SU-DHL-6 (cell line): ENCODE data around the gene IGFL2.

ENCODE experiments used
- H2AFZ ChIP-seq: fragments of 200-600 bp; sonication (generic); 2 replicates; pipeline ENCODE4 v1.6.1; 2014; ENCODE audit warnings: low read depth, mild to moderate bottlenecking, moderate library complexity, mixed read lengths, antibody characterized with exemption, low read length; ENCODE audit not compliant: severe bottlenecking
- H3F3A ChIP-seq: fragments of 200-600 bp; shearing (Covaris generic); 2 replicates; pipeline ENCODE4 v1.6.0; 2016; ENCODE audit warnings: antibody characterized with exemption, mild to moderate bottlenecking; ENCODE audit not compliant: insufficient read depth
- H3K27ac ChIP-seq: fragments of 200-600 bp; sonication (generic); 2 replicates; pipeline ENCODE4 v1.5.1; 2016; ENCODE audit warnings: low read depth, mild to moderate bottlenecking, low read length, moderate library complexity, mixed read lengths
- H3K27me3 ChIP-seq: fragments of 200-600 bp; sonication (generic), shearing (Covaris generic); 2 replicates; pipeline ENCODE4 v1.6.0; 2014; ENCODE audit warnings: mild to moderate bottlenecking, low read length
- H3K36me3 ChIP-seq: fragments of 200-600 bp; sonication (generic); 2 replicates; pipeline ENCODE4 v1.6.1; 2014; ENCODE audit warnings: mild to moderate bottlenecking, low read length, mixed read lengths
- H3K4me2 ChIP-seq: fragments of 300-600, 200-600 bp; shearing (Covaris generic), sonication (generic); 2 replicates; pipeline ENCODE4 v1.6.0; 2014; ENCODE audit warnings: low read length, low read depth, mild to moderate bottlenecking; ENCODE audit not compliant: poor library complexity, severe bottlenecking
- H3K4me3 ChIP-seq: fragments of 200-600 bp; sonication (generic); 2 replicates; pipeline ENCODE4 v1.5.1; 2014; ENCODE audit warnings: antibody characterized with exemption, low read length, mild to moderate bottlenecking, mixed read lengths; ENCODE audit not compliant: insufficient read depth, poor library complexity, severe bottlenecking
- H3K79me2 ChIP-seq: fragments of 200-600 bp; sonication (generic); 2 replicates; pipeline ENCODE4 v1.6.1; 2014; ENCODE audit warnings: mild to moderate bottlenecking, low read length, moderate library complexity; ENCODE audit not compliant: insufficient read depth
- H3K9ac ChIP-seq: fragments of 200-600 bp; sonication (generic); 2 replicates; pipeline ENCODE4 v1.7.0; 2014; ENCODE audit warnings: mild to moderate bottlenecking, low read length
- H3K9me2 ChIP-seq: fragments of 200-600 bp; sonication (generic); replicated peaks from 2 replicates; pipeline ENCODE4 v1.6.1; 2014; ENCODE audit warnings: low read length; ENCODE audit not compliant: insufficient read depth
- H3K9me3 ChIP-seq: fragments of 200-600 bp; sonication (generic); 2 replicates; pipeline ENCODE4 v1.6.1; 2014; ENCODE audit warnings: low read length, mixed read lengths; ENCODE audit not compliant: insufficient read depth
- H4K20me1 ChIP-seq: fragments of 200-600 bp; sonication (generic); 2 replicates; pipeline ENCODE4 v1.6.1; 2014; ENCODE audit warnings: low read depth, mild to moderate bottlenecking, antibody characterized with exemption, low read length, moderate library complexity, mixed read lengths
- EZH2phosphoT487 ChIP-seq: fragments of 200-600 bp; sonication (generic), shearing (Covaris generic); conservative IDR thresholded peaks from 2 replicates; pipeline ENCODE4 v1.6.1; 2018; ENCODE audit warnings: mild to moderate bottlenecking, antibody characterized with exemption, low read length, moderate library complexity, mixed read lengths
- TF ChIP-seq, protein P1 (sequence below): fragments of 200-600 bp; sonication (generic); IDR thresholded peaks from one replicate; pipeline ENCODE4 v1.5.1; 2017; ENCODE audit warnings: antibody characterized with exemption, mild to moderate bottlenecking, low read length, moderate library complexity; ENCODE audit not compliant: insufficient read depth, poor library complexity, severe bottlenecking

IGFL2 gene

GRCh38 chr19:46112527-46112926, 35.5 kb upstream of the IGFL2 start:
- Histone ChIP-seq H3K27me3 (no peaks in the 10 kb centered on the region), H2AFZ (no peak overlapping the region), H3K79me2 (no peaks in the 10 kb centered on the region), H3K9me2 (no peaks in the 10 kb centered on the region), H4K20me1 (no peaks in the 10 kb centered on the region; the same call in 1 of the 2 replicates), H3K9me3 (no peaks in the 10 kb centered on the region), H3F3A (no peaks in the 10 kb centered on the region), H3K36me3 (no peaks in the 10 kb centered on the region), H3K4me2 (no peak overlapping the region), H3K27ac (no peak overlapping the region), H3K9ac (no peak overlapping the region), H3K4me3 (no peak overlapping the region)
- no peak for TF ChIP-seq EZH2phosphoT487
- TF ChIP-seq, protein P1, sequence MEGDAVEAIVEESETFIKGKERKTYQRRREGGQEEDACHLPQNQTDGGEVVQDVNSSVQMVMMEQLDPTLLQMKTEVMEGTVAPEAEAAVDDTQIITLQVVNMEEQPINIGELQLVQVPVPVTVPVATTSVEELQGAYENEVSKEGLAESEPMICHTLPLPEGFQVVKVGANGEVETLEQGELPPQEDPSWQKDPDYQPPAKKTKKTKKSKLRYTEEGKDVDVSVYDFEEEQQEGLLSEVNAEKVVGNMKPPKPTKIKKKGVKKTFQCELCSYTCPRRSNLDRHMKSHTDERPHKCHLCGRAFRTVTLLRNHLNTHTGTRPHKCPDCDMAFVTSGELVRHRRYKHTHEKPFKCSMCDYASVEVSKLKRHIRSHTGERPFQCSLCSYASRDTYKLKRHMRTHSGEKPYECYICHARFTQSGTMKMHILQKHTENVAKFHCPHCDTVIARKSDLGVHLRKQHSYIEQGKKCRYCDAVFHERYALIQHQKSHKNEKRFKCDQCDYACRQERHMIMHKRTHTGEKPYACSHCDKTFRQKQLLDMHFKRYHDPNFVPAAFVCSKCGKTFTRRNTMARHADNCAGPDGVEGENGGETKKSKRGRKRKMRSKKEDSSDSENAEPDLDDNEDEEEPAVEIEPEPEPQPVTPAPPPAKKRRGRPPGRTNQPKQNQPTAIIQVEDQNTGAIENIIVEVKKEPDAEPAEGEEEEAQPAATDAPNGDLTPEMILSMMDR = no peak

GRCh38 chr19:46113726-46114125, 34.3 kb upstream of the IGFL2 start:
- Histone ChIP-seq H2AFZ (no peak overlapping the region), H3K4me2 (no peak overlapping the region), H3K27me3 (no peaks in the 10 kb centered on the region), H3K9me3 (no peaks in the 10 kb centered on the region), H4K20me1 (no peaks in the 10 kb centered on the region; the same call in 1 of the 2 replicates), H3K36me3 (no peaks in the 10 kb centered on the region), H3K79me2 (no peaks in the 10 kb centered on the region), H3K9ac (no peak overlapping the region), H3F3A (no peaks in the 10 kb centered on the region), H3K4me3 (no peak overlapping the region), H3K9me2 (no peaks in the 10 kb centered on the region), H3K27ac (no peak overlapping the region)
- TF ChIP-seq, protein P1 = no peak
- TF ChIP-seq EZH2phosphoT487 = no peak

GRCh38 chr19:46115396-46116106, 32.5 kb upstream of the IGFL2 start:
- Histone ChIP-seq H3K27me3 (no peaks in the 10 kb centered on the region), H3F3A (no peaks in the 10 kb centered on the region), H3K4me2 (no peak overlapping the region), H3K9me3 (no peaks in the 10 kb centered on the region), H2AFZ (no peak overlapping the region), H3K36me3 (no peaks in the 10 kb centered on the region), H3K9ac (no peak overlapping the region), H4K20me1 (no peaks in the 10 kb centered on the region; the same call in 1 of the 2 replicates), H3K4me3 (no peak overlapping the region), H3K27ac (no peak overlapping the region), H3K79me2 (no peaks in the 10 kb centered on the region), H3K9me2 (no peaks in the 10 kb centered on the region)
- TF ChIP-seq, protein P1 = no peak
- no peak for TF ChIP-seq EZH2phosphoT487
